ENCODE data around the gene RNF43.

Gene RNF43

GRCh38 chr17:58416937-58417299 lies 416 bp downstream of the RNF43 start:
- peak overlapping the region; percentile 74 for H3K9ac ChIP-seq (ENCODE audit: low read depth, low read length)
- peak overlapping the region; percentile 77 for H3K4me3 ChIP-seq (ENCODE audit: low read length)
- H3K27me3 ChIP-seq (ENCODE audit: insufficient read depth, low read length), result no peaks in the 10 kb centered on the region
- H3K36me3 ChIP-seq (ENCODE audit: insufficient read depth, low read depth, low read length), result no peaks in the 10 kb centered on the region
- no peaks in the 10 kb centered on the region for H3K9me3 ChIP-seq (ENCODE audit: insufficient read depth, low read depth, low read length)
- H3K4me1 ChIP-seq (ENCODE audit: insufficient read depth, low read length), result peaks cover 9% of the 10 kb centered on the region; the same call in 1 of the 2 replicates
- H3K27ac ChIP-seq (ENCODE audit: low read length), result peak overlapping the region; percentile 13

GRCh38 chr17:58416396-58416795 lies 938 bp downstream of the RNF43 start:
- peak overlapping the region; percentile 74 for H3K9ac ChIP-seq (ENCODE audit: low read depth, low read length)
- no peaks in the 10 kb centered on the region; the same call in 1 of the 2 replicates for H3K27me3 ChIP-seq (ENCODE audit: insufficient read depth, low read length)
- H3K36me3 ChIP-seq (ENCODE audit: insufficient read depth, low read depth, low read length), result no peaks in the 10 kb centered on the region
- no peak overlapping the region for H3K27ac ChIP-seq (ENCODE audit: low read length)
- H3K9me3 ChIP-seq (ENCODE audit: insufficient read depth, low read depth, low read length), result no peaks in the 10 kb centered on the region
- peak overlapping the region; percentile 77 for H3K4me3 ChIP-seq (ENCODE audit: low read length)
- H3K4me1 ChIP-seq (ENCODE audit: insufficient read depth, low read length), result peaks cover 7% of the 10 kb centered on the region; the same call in 1 of the 2 replicates

- Histone ChIP-seq H3K9ac (ENCODE audit: low read depth, low read length) (no peak overlapping the region), H3K4me3 (ENCODE audit: low read length) (peak overlapping the region; percentile 77; the same call in 1 of the 2 replicates), H3K4me1 (ENCODE audit: insufficient read depth, low read length) (peaks cover 7% of the 10 kb centered on the region; the same call in 1 of the 2 replicates), H3K9me3 (ENCODE audit: insufficient read depth, low read depth, low read length) (no peaks in the 10 kb centered on the region), H3K27ac (ENCODE audit: low read length) (no peak overlapping the region), H3K36me3 (ENCODE audit: insufficient read depth, low read depth, low read length) (no peaks in the 10 kb centered on the region), H3K27me3 (ENCODE audit: insufficient read depth, low read length) (no peaks in the 10 kb centered on the region; the same call in 1 of the 2 replicates)
Measured at GRCh38 chr17:58415371-58416055, 1.8 kb downstream of the RNF43 start.

DNA sequence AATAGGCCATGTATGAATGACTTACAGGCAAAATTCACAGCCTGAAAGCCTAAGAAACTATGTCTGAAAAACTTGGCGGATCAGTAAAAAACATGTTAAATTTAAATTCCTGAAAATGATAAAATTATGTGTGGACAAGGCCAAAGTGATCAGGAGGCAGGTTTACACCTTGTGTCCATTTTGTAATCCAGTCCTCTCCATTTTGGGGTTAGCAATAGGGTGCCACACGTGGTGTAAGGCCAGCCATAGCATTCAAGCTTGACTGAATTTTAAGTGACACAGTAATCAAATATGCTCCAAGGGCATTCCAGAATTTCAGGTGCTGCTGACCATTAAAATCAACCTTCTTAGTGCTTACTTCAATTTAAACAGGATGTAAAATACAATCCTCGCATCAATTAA lies 2.7 kb downstream of the RNF43 start:
- no peak overlapping the region for H3K27ac ChIP-seq (ENCODE audit: low read length)
- no peaks in the 10 kb centered on the region for H3K9me3 ChIP-seq (ENCODE audit: insufficient read depth, low read depth, low read length)
- H3K9ac ChIP-seq (ENCODE audit: low read depth, low read length), result no peak overlapping the region
- H3K36me3 ChIP-seq (ENCODE audit: insufficient read depth, low read depth, low read length), result no peaks in the 10 kb centered on the region
- peaks cover 7% of the 10 kb centered on the region; the same call in 1 of the 2 replicates for H3K4me1 ChIP-seq (ENCODE audit: insufficient read depth, low read length)
- no peaks in the 10 kb centered on the region; the same call in 1 of the 2 replicates for H3K27me3 ChIP-seq (ENCODE audit: insufficient read depth, low read length)
- H3K4me3 ChIP-seq (ENCODE audit: low read length), result peak overlapping the region; percentile 32; the same call in 1 of the 2 replicates

DNA sequence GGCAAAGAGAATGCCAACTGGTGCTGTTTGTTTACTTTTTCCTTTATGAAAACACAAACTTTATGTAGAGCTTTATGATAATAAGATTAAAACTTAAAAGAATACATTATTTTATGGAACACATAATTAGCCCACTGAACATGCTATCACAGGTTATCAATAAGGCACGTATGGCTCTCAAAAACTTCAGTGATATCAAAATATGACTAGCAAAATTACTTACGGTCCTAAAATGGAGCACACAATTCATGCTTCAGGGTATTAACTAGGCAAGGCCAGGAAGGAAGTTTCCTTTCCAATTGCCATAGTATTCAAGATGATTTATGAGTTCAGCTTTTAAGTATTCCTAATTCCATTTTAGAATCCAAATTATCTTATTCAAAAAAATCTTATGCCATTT lies 3.6 kb downstream of the RNF43 start:
- no peaks in the 10 kb centered on the region; the same call in 1 of the 2 replicates for H3K27me3 ChIP-seq (ENCODE audit: insufficient read depth, low read length)
- H3K36me3 ChIP-seq (ENCODE audit: insufficient read depth, low read depth, low read length), result no peaks in the 10 kb centered on the region
- H3K9ac ChIP-seq (ENCODE audit: low read depth, low read length), result no peak overlapping the region
- peaks cover 7% of the 10 kb centered on the region; the same call in 1 of the 2 replicates for H3K4me1 ChIP-seq (ENCODE audit: insufficient read depth, low read length)
- H3K27ac ChIP-seq (ENCODE audit: low read length), result no peak overlapping the region
- H3K9me3 ChIP-seq (ENCODE audit: insufficient read depth, low read depth, low read length), result no peaks in the 10 kb centered on the region
- H3K4me3 ChIP-seq (ENCODE audit: low read length), result no peak overlapping the region; the same call in 1 of the 2 replicates

DNA sequence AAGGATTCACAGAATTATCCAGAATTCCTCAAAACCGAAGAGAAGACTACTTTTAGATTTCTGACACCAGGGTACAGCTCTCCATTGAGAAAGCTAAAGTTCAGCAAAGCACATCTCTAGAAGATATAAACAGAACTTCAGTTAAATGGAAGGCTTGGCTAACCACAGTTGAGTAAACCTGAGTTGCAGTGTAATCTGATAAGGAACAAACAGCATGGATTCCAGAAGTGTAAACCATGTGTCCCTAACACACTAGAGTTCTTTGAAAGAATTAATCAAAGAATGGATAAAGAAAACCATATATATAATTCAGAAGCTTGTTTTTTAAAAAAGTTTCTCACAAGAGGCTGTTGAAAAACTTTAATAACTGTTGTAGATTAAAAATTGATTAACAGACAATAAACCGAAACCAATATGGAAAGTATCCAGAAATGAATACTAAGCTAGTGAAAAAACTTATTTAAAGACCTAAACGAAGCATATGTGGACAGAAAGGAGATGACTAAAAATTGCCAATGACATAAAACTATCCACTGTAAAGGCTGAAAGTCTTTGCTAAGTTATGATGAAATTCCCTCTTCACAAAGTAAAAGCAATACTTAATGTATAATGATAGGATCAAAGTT lies 4.3 kb downstream of the RNF43 start:
- Histone ChIP-seq H3K4me3 (ENCODE audit: low read length) (no peak overlapping the region; the same call in 1 of the 2 replicates), H3K27me3 (ENCODE audit: insufficient read depth, low read length) (no peaks in the 10 kb centered on the region; the same call in 1 of the 2 replicates), H3K36me3 (ENCODE audit: insufficient read depth, low read depth, low read length) (no peaks in the 10 kb centered on the region), H3K9me3 (ENCODE audit: insufficient read depth, low read depth, low read length) (no peaks in the 10 kb centered on the region), H3K4me1 (ENCODE audit: insufficient read depth, low read length) (peaks cover 7% of the 10 kb centered on the region; the same call in 1 of the 2 replicates), H3K9ac (ENCODE audit: low read depth, low read length) (no peak overlapping the region), H3K27ac (ENCODE audit: low read length) (no peak overlapping the region)

DNA sequence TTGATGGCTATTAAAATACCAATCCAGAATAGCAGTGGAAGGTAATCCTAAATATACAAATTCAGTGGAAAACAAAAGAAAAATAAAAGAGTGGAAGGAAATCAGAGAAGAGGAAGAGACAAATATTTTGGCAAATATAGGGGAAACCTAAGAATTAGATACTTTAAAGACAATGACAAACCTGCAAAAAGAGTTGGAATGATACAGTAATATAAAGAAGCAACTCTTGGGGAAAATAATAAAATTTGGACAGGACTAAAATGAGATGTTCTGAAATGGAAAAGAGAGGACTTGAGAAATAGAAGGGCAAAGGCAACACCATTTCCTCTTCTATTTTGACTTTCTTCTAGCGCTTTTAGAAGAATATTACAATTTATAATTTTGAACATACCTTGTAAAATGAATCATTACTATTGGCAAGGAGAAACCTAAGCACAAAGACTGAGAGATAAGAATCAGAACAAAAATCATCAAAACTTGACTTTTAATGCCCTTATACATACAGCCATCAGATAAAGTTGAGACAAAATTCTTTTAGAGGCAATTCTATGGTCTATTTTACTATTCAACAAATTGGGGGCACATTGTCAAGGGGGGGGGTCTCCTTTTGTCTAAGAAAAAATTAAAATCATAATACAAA lies 5.2 kb downstream of the RNF43 start:
- Histone ChIP-seq H3K4me1 (ENCODE audit: insufficient read depth, low read length) (peaks cover 4% of the 10 kb centered on the region; the same call in 1 of the 2 replicates), H3K9ac (ENCODE audit: low read depth, low read length) (no peak overlapping the region), H3K4me3 (ENCODE audit: low read length) (no peak overlapping the region), H3K27me3 (ENCODE audit: insufficient read depth, low read length) (no peaks in the 10 kb centered on the region; the same call in 1 of the 2 replicates), H3K27ac (ENCODE audit: low read length) (no peak overlapping the region), H3K36me3 (ENCODE audit: insufficient read depth, low read depth, low read length) (no peaks in the 10 kb centered on the region), H3K9me3 (ENCODE audit: insufficient read depth, low read depth, low read length) (no peaks in the 10 kb centered on the region)

- Histone ChIP-seq H3K9ac (ENCODE audit: low read depth, low read length) (no peak overlapping the region), H3K4me1 (ENCODE audit: insufficient read depth, low read length) (no peaks in the 10 kb centered on the region), H3K9me3 (ENCODE audit: insufficient read depth, low read depth, low read length) (no peaks in the 10 kb centered on the region), H3K27ac (ENCODE audit: low read length) (no peak overlapping the region), H3K27me3 (ENCODE audit: insufficient read depth, low read length) (peaks cover under 1% of the 10 kb centered on the region; the same call in 1 of the 2 replicates), H3K36me3 (ENCODE audit: insufficient read depth, low read depth, low read length) (no peaks in the 10 kb centered on the region), H3K4me3 (ENCODE audit: low read length) (no peak overlapping the region)
Measured at GRCh38 chr17:58411408-58411894, 5.9 kb downstream of the RNF43 start.

DNA sequence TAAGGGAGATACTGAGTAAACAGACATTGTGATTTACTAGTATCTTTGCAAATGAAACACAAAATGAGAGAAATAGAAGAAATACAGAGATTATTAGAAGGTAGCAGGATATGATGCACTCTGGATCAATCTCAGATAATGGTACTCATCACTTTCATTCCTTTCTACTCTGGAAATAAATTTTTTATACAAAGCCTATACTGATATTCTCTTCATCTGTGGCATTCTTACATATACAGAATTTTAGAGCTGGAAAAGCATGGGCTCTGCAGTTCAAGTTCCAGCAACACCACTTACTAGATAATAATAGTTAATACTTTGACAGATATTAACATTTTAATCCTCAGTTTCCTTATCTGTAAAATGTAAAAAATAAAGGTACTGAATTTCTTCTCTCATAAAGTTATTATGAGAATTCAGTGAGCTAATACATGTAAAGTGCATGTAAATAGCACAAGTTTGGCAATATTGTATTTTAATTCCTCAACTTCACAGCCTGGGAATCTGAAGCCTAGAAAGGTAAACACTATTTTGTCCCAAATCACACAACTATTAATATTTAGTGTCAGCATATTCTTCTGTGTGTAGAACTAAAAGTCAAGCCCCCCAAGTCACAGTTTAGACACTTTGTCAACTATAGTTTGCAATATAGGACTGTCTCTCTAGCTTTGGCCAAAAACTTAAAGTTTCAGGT lies 6.5 kb downstream of the RNF43 start:
- H3K36me3 ChIP-seq (ENCODE audit: insufficient read depth, low read depth, low read length), result no peaks in the 10 kb centered on the region
- no peaks in the 10 kb centered on the region for H3K4me1 ChIP-seq (ENCODE audit: insufficient read depth, low read length)
- no peak overlapping the region for H3K9ac ChIP-seq (ENCODE audit: low read depth, low read length)
- no peak overlapping the region for H3K27ac ChIP-seq (ENCODE audit: low read length)
- H3K4me3 ChIP-seq (ENCODE audit: low read length), result no peak overlapping the region
- H3K9me3 ChIP-seq (ENCODE audit: insufficient read depth, low read depth, low read length), result no peaks in the 10 kb centered on the region
- peaks cover 7% of the 10 kb centered on the region; the same call in 1 of the 2 replicates for H3K27me3 ChIP-seq (ENCODE audit: insufficient read depth, low read length)

- Histone ChIP-seq H3K27ac (ENCODE audit: low read length) (no peak overlapping the region), H3K27me3 (ENCODE audit: insufficient read depth, low read length) (peaks cover 20% of the 10 kb centered on the region; the same call in 1 of the 2 replicates), H3K9me3 (ENCODE audit: insufficient read depth, low read depth, low read length) (no peaks in the 10 kb centered on the region), H3K4me3 (ENCODE audit: low read length) (no peak overlapping the region), H3K4me1 (ENCODE audit: insufficient read depth, low read length) (peaks cover 3% of the 10 kb centered on the region; the same call in 1 of the 2 replicates), H3K36me3 (ENCODE audit: insufficient read depth, low read depth, low read length) (no peaks in the 10 kb centered on the region), H3K9ac (ENCODE audit: low read depth, low read length) (no peak overlapping the region)
Measured at GRCh38 chr17:58409432-58409831, 7.9 kb downstream of the RNF43 start.

- no peaks in the 10 kb centered on the region for H3K36me3 ChIP-seq (ENCODE audit: insufficient read depth, low read depth, low read length)
- H3K9me3 ChIP-seq (ENCODE audit: insufficient read depth, low read depth, low read length), result no peaks in the 10 kb centered on the region
- H3K9ac ChIP-seq (ENCODE audit: low read depth, low read length), result no peak overlapping the region
- peaks cover 26% of the 10 kb centered on the region; the same call in 1 of the 2 replicates for H3K4me1 ChIP-seq (ENCODE audit: insufficient read depth, low read length)
- H3K27me3 ChIP-seq (ENCODE audit: insufficient read depth, low read length), result peaks cover 81% of the 10 kb centered on the region
- no peak overlapping the region for H3K4me3 ChIP-seq (ENCODE audit: low read length)
- H3K27ac ChIP-seq (ENCODE audit: low read length), result no peak overlapping the region
Measured at GRCh38 chr17:58403311-58403710, 14.0 kb downstream of the RNF43 start.

All from iPS-20b (cell line).